Muscle layer of duodenum (tissue), 2 donors: ENCODE measurements around the gene LTF.

Source experiments
- H3K27ac ChIP-seq: one replicate; pipeline ENCODE4 v1.7.0; 2013; ENCODE audit warnings: mild to moderate bottlenecking, low read length
- H3K27me3 ChIP-seq: one replicate; pipeline ENCODE4 v1.7.0; 2013; ENCODE audit warnings: low read depth, mild to moderate bottlenecking, control low read depth, low read length
- H3K36me3 ChIP-seq, 2 donors: one replicate each; pipeline ENCODE4 v1.7.0; 2013; ENCODE audit warnings: low read length in 2 of 2, control low read depth in 1 of 2, mild to moderate bottlenecking in 1 of 2; ENCODE audit not compliant: insufficient read depth in 2 of 2, control insufficient read depth in 1 of 2
- H3K4me1 ChIP-seq, 2 donors: one replicate each; pipeline ENCODE4 v1.7.0; 2013; ENCODE audit warnings: low read length in 2 of 2, mild to moderate bottlenecking in 2 of 2, control low read depth in 1 of 2, moderate library complexity in 1 of 2; ENCODE audit not compliant: insufficient read depth in 2 of 2, control insufficient read depth in 1 of 2
- H3K4me3 ChIP-seq, 2 donors: one replicate each; pipeline ENCODE4 v1.7.0; 2013; ENCODE audit warnings: low read length in 2 of 2, low read depth in 1 of 2, mild to moderate bottlenecking in 1 of 2
- H3K9me3 ChIP-seq, 2 donors: one replicate each; pipeline ENCODE4 v1.7.0; 2013; ENCODE audit warnings: low read length in 2 of 2, control low read depth in 1 of 2, mild to moderate bottlenecking in 1 of 2; ENCODE audit not compliant: control insufficient read depth in 1 of 2
- donor health status: healthy.

LTF gene

DNA sequence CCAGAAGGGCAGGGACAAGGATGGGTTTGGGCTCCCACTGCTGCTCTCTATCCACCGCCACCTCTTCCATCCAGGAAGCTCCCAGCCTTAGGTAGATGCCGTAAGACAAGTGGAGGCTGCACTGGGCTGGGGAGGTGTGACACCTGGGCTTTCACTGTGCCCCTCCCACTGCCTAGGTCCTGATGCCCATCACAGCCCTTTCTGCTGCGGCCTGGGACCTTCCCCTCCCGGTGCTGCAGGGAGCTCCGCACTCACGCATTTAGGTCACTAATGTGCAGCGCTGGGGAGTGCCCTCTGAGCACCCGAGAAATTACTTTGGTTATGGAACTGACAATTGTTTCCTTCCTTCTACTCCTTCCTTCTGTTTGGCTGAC is 850 bp downstream of the LTF start:
- H3K36me3 ChIP-seq: no peaks in the 10 kb centered on the region
- H3K9me3 ChIP-seq: peaks cover 6 to 7% of the 10 kb centered on the region in 2 donors
- H3K4me1 ChIP-seq: no peaks in the 10 kb centered on the region
- peaks cover 5% of the 10 kb centered on the region for H3K27me3 ChIP-seq
- no peak overlapping the region for H3K27ac ChIP-seq
- no peak overlapping the region for H3K4me3 ChIP-seq

GRCh38 chr3:46463120-46463867 is 1.4 kb downstream of the LTF start:
- no peak overlapping the region for H3K27ac ChIP-seq
- H3K36me3 ChIP-seq: no peaks in the 10 kb centered on the region
- peak overlapping the region in 1 of 2 donors; percentile 9 for H3K4me3 ChIP-seq
- peaks cover 6 to 7% of the 10 kb centered on the region in 2 donors for H3K9me3 ChIP-seq
- H3K4me1 ChIP-seq: no peaks in the 10 kb centered on the region
- H3K27me3 ChIP-seq: peaks cover 5% of the 10 kb centered on the region

GRCh38 chr3:46462511-46462910 is 2.2 kb downstream of the LTF start:
- Histone ChIP-seq H3K36me3 (no peaks in the 10 kb centered on the region), H3K27me3 (peaks cover 5% of the 10 kb centered on the region), H3K4me1 (no peaks in the 10 kb centered on the region), H3K27ac (no peak overlapping the region), H3K4me3 (no peak overlapping the region), H3K9me3 (peaks cover 6 to 7% of the 10 kb centered on the region in 2 donors)

GRCh38 chr3:46462111-46462510 is 2.6 kb downstream of the LTF start:
- H3K27ac ChIP-seq: no peak overlapping the region
- no peaks in the 10 kb centered on the region for H3K4me1 ChIP-seq
- H3K9me3 ChIP-seq: peaks cover 6 to 7% of the 10 kb centered on the region in 2 donors
- no peaks in the 10 kb centered on the region for H3K36me3 ChIP-seq
- peaks cover 5% of the 10 kb centered on the region for H3K27me3 ChIP-seq
- no peak overlapping the region for H3K4me3 ChIP-seq

DNA sequence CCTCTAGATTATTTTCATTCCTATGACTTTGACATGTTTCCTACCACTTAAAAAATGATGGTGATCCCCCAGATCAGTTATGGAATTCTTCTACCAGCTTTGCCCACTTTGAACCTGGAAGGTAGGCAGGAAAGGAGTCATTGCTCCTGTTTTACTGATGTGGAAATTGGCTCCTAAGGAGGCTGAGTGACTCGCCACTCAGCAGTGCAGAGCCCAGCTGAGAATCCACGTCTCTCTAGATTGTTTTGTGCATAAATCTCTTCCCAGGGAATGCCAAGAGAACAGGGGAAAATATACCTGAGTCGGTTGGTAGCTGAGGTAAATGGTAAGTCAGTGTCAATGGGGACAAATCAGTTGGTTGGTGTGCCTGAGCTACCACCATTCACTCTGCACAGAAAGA is 4.7 kb downstream of the LTF start:
- Histone ChIP-seq H3K27me3 (peaks cover 5% of the 10 kb centered on the region), H3K36me3 (no peaks in the 10 kb centered on the region), H3K4me1 (no peaks in the 10 kb centered on the region), H3K4me3 (no peak overlapping the region), H3K9me3 (peaks cover 6 to 7% of the 10 kb centered on the region in 2 donors), H3K27ac (no peak overlapping the region)

GRCh38 chr3:46456118-46456517 is 8.6 kb downstream of the LTF start:
- Histone ChIP-seq H3K27me3 (no peaks in the 10 kb centered on the region), H3K36me3 (no peaks in the 10 kb centered on the region), H3K9me3 (peaks cover 4 to 7% of the 10 kb centered on the region in 2 donors), H3K4me1 (no peaks in the 10 kb centered on the region), H3K27ac (no peak overlapping the region), H3K4me3 (no peak overlapping the region)

DNA sequence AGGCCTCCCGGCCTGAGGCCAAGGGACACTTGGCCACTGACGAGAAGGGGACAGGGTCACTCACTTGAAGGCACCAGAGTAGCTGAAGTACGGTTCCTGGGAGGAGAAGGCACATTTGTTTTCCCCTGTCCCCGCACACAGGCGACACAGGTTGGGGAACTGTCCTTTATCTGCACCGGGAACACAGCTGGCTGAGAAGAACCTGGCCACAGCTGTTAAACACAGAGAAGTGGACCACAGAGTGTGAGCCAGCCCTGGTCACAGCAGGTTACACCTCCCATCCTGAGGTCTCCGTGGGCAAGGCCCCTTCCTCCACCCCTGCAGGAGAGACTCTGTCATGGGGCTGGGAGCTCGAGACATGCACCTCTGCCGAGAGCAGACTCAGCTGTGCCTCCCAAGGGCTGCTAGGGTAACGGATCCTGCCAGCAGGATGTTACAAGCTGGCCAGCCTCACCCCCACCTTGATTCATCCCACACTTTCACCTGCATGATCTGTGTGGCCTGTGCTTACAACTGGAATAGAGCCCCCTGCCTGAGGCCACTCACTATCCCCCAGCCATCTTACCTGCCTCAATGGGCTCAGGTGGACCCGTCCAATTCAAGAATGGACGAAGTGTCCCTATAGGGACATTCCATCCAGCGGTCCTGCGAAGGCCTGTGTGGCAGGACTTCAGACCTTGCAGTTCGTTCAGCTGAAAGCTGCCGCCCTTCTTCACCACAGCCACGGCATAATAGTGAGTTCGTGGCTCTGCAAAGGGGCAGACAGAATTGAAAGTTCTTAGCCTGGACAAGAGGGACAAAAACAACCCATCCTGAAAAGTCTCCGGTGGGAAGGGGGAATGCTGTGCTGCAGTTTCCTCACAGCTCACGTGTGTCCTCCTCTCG is 9.2 kb downstream of the LTF start:
- no peak overlapping the region for H3K27ac ChIP-seq
- H3K4me3 ChIP-seq: no peak overlapping the region
- no peaks in the 10 kb centered on the region for H3K4me1 ChIP-seq

DNA sequence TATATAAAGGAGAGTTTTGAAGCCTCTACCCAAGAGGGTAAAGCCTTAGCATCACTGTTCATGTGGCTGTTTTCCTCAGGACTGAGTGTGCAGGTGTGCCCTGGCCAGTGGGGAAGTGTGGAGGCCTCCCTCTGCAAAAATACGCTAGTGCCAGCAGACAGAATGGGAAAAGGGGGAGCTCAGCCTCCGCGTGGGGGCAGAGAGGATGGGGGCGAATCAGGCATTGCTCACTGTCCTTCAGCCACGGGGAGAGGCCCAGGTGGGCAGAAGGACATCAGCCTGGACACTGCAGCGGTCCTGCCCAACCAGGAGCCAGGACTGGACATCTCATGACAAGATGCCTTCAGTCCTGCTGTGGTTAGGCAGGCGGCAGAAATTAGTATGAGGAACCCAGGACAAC is 10.1 kb downstream of the LTF start:
- no peaks in the 10 kb centered on the region for H3K9me3 ChIP-seq
- H3K27ac ChIP-seq: no peak overlapping the region
- no peaks in the 10 kb centered on the region for H3K27me3 ChIP-seq
- H3K36me3 ChIP-seq: no peaks in the 10 kb centered on the region
- no peaks in the 10 kb centered on the region for H3K4me1 ChIP-seq
- H3K4me3 ChIP-seq: no peak overlapping the region

More for the DNA sequence above, 9.2 kb downstream of the LTF start:
- no peaks in the 10 kb centered on the region for H3K27me3 ChIP-seq
- H3K9me3 ChIP-seq: peaks cover 0 to 5% of the 10 kb centered on the region in 2 donors
- no peaks in the 10 kb centered on the region for H3K36me3 ChIP-seq

GRCh38 chr3:46454209-46454595 is 10.5 kb downstream of the LTF start:
- Histone ChIP-seq H3K27ac (no peak overlapping the region), H3K27me3 (no peaks in the 10 kb centered on the region), H3K9me3 (no peaks in the 10 kb centered on the region), H3K4me1 (no peaks in the 10 kb centered on the region), H3K36me3 (no peaks in the 10 kb centered on the region), H3K4me3 (no peak overlapping the region)

GRCh38 chr3:46453526-46454208 is 11.0 kb downstream of the LTF start:
- Histone ChIP-seq H3K9me3 (no peaks in the 10 kb centered on the region), H3K4me1 (no peaks in the 10 kb centered on the region), H3K4me3 (no peak overlapping the region), H3K36me3 (no peaks in the 10 kb centered on the region), H3K27me3 (no peaks in the 10 kb centered on the region), H3K27ac (no peak overlapping the region)
